ENCODE data around the gene LTBP1.

The LTBP1 gene

DNA sequence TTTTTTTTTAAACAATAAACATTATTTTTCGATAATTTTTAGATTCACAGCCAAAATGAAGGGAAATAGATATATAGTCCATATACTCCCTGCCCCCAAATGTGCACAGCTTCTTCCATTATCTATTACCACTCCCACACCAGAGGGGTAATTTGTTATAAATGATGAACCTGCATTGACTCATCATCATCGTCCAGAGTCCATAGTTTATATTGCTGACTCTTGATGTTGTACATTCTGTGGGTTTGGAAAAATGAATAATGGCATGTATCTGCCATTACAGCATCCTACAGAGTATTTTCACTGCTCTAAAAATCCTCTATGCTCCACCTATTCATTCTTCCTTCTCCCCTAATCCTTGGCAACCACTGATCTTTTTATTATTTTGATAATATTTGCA lies 121.5 kb downstream of the LTBP1 start:
- DNase-seq (ENCODE audit: low spot score): no peak
- TF ChIP-seq, protein P1, sequence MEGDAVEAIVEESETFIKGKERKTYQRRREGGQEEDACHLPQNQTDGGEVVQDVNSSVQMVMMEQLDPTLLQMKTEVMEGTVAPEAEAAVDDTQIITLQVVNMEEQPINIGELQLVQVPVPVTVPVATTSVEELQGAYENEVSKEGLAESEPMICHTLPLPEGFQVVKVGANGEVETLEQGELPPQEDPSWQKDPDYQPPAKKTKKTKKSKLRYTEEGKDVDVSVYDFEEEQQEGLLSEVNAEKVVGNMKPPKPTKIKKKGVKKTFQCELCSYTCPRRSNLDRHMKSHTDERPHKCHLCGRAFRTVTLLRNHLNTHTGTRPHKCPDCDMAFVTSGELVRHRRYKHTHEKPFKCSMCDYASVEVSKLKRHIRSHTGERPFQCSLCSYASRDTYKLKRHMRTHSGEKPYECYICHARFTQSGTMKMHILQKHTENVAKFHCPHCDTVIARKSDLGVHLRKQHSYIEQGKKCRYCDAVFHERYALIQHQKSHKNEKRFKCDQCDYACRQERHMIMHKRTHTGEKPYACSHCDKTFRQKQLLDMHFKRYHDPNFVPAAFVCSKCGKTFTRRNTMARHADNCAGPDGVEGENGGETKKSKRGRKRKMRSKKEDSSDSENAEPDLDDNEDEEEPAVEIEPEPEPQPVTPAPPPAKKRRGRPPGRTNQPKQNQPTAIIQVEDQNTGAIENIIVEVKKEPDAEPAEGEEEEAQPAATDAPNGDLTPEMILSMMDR (IDR thresholded peaks at IDR 0.05; ENCODE audit: borderline replicate concordance, control extremely low read depth, extremely low read depth, insufficient read depth, missing control alignments): no peak
- in situ Hi-C loops (cut with MboI; ENCODE audit: low sequenced_read_pairs, unreplicated experiment): no loop called here

DNA sequence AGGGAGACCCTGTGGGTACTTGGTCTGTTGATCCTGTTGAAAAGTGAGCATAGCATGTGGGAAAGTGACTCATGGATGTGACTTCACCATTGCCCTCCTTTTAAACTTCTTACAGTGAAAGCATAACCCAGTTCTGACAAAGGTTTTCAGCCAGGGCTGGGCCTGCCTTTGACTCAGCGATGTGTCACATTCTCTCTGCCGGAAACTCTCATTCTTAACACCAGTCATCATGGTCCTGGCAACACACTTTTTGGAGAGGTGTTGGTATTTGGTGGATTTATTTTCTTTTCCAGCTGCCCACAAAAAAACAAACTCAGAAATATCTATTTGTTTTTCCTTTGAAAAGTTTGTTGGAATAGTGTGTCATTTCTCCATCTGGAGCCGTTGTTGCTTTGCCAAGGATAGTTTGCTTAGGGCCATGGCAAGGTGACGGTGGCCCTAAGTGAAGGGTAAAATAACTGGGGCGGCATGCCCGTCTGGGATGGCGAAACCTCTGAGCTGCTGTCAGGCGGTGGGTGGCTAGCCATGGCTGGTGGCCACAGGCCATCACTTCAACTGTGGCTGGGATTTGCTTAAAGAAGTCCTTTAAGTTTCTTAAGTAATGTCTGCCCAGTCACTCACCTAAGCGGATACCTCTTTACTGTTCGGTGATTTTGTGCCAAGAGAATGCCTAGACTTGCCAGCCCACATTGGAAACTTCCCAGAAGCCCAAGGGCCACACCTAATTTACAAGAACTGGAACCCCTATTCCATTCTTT lies 123.3 kb downstream of the LTBP1 start:
- no peak for DNase-seq (ENCODE audit: low spot score)
- in situ Hi-C loops (cut with MboI; ENCODE audit: low sequenced_read_pairs, unreplicated experiment): no loop called here
- TF ChIP-seq, protein P1 (IDR thresholded peaks at IDR 0.05; ENCODE audit: borderline replicate concordance, control extremely low read depth, extremely low read depth, insufficient read depth, missing control alignments): no peak

DNA sequence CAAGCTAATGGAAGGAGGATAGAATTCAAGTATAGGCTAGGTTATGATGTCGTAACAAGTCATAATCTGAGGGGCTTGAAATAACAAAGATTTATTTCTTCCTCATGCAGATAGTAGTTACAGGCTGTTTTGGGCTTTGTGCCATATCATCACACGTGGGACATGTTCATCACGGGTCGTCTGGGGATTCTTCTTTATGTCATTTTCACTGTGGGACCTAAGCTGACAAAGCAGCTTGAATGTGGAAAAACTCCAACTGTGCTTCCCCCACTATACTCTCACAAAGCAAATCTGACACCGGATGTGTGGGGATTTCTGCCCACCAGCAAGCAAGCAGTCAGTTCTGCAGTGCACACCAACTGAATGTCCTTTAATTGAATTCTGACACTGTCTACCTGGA lies 124.8 kb downstream of the LTBP1 start:
- DNase-seq (ENCODE audit: low spot score): no peak
- TF ChIP-seq, protein P1 (IDR thresholded peaks at IDR 0.05; ENCODE audit: borderline replicate concordance, control extremely low read depth, extremely low read depth, insufficient read depth, missing control alignments): no peak
- in situ Hi-C loops (cut with MboI; ENCODE audit: low sequenced_read_pairs, unreplicated experiment): no loop called here

DNA sequence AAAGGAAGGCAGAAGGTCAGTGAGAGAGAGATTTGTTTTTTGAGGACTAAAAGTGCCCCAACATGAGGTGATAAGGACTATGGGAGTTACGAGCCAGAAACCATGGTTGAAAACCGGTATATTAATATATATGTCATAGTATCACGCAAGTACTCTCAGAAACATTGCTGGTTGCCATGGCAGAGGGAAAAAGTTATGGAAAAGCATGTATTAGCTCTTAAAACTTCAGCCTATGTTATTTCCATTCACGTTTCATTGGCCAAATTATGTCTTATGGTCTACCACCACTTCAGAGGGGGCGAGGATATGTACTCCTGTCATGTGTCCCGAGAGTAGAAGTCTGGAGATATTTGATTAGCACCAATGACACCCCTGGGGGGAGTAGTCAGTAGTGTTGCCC lies 125.9 kb downstream of the LTBP1 start:
- in situ Hi-C loops (cut with MboI; ENCODE audit: low sequenced_read_pairs, unreplicated experiment): no loop called here
- no peak for DNase-seq (ENCODE audit: low spot score)
- TF ChIP-seq, protein P1 (IDR thresholded peaks at IDR 0.05; ENCODE audit: borderline replicate concordance, control extremely low read depth, extremely low read depth, insufficient read depth, missing control alignments): no peak

DNA sequence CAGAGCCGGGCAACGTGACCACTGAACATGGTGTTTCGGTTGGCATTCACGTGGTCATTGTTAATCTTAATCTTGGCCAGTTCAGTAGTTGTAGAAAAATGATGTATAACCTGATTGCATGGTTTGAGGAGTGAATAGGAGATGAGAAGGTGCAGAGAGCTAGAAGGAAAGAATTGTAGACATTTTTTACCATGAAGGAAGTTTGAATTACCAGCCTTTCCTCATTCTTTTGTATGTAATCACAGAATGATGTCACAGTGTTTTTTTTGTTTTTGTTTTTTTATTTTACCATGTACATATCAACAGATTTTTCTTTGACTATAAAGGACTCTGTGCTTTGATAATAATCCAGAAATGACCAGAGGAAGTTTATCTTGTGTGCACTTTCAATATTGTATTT lies 126.3 kb downstream of the LTBP1 start:
- DNase-seq (ENCODE audit: low spot score): no peak
- TF ChIP-seq, protein P1 (IDR thresholded peaks at IDR 0.05; ENCODE audit: borderline replicate concordance, control extremely low read depth, extremely low read depth, insufficient read depth, missing control alignments): no peak
- in situ Hi-C loops (cut with MboI; ENCODE audit: low sequenced_read_pairs, unreplicated experiment): no loop called here

DNA sequence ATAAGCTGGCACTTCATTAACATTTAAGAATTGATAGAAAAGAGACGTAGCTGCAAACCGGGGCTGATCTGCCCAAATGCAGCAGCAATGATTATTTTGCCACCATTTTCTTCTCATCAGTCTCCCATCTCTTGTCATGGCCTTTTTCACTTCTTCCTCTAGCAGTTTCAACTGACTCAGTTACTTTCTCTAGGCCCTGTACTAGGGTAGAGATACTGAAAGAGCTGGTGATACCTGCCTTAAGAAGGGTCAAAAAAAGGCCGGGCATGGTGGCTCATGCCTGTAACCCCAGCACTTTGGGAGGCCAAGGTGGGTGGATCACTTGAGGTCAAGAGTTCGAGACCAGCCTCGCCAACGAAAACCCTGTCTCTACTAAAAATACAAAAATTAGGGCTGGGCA lies 127.4 kb downstream of the LTBP1 start:
- DNase-seq (ENCODE audit: low spot score): no peak
- TF ChIP-seq, protein P1 (IDR thresholded peaks at IDR 0.05; ENCODE audit: borderline replicate concordance, control extremely low read depth, extremely low read depth, insufficient read depth, missing control alignments): no peak
- in situ Hi-C loops (cut with MboI; ENCODE audit: low sequenced_read_pairs, unreplicated experiment): no loop called here

Data from GM13976 (cell line).